Stimulated activated CD4-positive, alpha-beta T cell treated with anti-CD3 and anti-CD28 coated beads, Interleukin-2, amount 100 ng/mL, for 24 hours (primary cell): ENCODE data around the gene POLR2I.
"Not testable (repeated sequence)": the region's sequence is repeated elsewhere in the genome, so short reads cannot be mapped to it uniquely, and the experiment has no call there.

Experiments
- DNase-seq, 2 donors: peaks; one replicate each; pipeline ENCODE4 v3.0.0-alpha.2; 2020

Gene POLR2I

DNA sequence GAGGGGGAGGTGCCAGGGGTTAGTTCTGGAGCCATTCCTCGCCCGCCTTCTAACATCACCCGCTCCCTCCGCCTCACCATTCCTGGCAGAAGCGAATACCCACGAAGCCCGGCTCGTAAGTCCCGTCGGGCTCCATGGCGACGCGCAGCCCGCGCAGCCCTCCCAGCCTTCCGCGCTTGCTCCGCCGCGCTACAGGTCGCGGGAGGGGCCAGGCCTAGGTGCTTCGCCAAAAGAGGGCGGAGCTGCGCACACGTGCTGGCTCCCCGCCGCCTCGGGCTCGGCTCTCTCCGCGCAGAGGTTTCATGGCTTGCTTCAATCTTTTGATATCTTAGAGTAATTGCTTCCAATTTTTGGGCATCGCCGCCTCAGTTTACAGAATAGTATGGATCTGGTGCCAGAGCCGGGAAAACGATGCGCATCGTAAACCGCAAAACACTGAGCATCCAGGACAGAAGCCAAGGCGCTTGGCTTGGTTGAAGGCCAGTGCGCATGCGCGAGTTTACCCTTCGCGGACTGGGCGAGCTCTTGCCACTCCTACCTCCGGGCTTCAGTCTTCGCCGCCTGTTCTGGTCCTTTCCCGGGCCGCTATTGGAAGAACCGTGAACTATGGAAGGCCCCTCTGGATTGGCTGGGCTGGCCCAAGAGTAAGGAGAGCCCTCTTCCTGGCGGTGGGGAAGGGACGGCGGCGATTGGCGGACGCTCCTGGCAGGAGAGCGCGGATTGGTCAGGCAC, at the start of gene POLR2I:
POLR2I (minus strand) TSS at position 155 of the 732 bp plus-strand sequence; CDS start at position 136, 19 bp downstream.
- DNase-seq: peak; percentile 97 to 98

GRCh38 chr19:36163813-36164212, 49.1 kb upstream of the POLR2I start:
- no peak for DNase-seq

DNA sequence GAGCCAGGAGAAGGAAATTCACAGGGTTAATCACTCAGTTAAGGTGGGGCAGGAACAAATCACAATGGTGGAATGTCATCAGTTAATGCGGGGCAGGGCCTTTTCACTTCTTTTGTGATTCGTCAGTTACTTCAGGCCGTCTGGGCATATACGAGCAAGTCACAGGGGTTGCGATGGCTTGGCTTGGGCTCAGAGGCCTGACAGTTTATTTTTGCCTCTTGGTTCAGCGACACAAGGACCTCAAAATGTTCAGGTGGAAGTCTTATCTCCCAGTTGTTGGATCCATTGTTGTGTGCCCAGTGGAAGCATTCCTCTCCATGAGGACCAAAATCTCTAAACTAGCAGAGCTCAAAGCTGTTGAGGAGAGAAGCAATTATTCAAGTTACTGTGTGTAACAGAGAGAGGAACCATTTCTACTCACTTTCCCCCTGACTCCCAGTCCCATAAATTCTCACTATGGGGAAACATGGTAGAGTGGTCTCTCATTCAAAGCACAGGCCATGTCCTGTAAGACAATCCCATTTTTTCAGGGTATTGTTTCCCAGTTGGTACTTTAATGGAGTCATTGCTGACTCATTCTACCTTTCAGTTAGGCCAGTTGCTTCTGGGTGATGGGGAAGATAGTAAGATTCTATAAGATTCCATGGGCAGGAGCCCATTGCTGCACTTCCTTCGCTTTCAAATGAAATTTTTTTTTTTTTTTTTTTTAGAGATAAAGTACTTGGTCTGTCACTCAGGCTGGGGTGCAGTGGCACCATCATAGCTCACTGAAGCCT, 46.3 kb upstream of the POLR2I start:
- DNase-seq: no peak

GRCh38 chr19:36153126-36153525, 38.5 kb upstream of the POLR2I start:
- DNase-seq: no peak

- no peak for DNase-seq
Observed at GRCh38 chr19:36152352-36153091, 37.8 kb upstream of the POLR2I start, which contains the start of gene COX7A1. TSS of gene COX7A1 (minus strand) at chr19:36152447. CDS start at chr19:36152407, 40 bp downstream.

- DNase-seq: no peak
Observed at GRCh38 chr19:36152019-36152351, 37.3 kb upstream of the POLR2I start.

DNA sequence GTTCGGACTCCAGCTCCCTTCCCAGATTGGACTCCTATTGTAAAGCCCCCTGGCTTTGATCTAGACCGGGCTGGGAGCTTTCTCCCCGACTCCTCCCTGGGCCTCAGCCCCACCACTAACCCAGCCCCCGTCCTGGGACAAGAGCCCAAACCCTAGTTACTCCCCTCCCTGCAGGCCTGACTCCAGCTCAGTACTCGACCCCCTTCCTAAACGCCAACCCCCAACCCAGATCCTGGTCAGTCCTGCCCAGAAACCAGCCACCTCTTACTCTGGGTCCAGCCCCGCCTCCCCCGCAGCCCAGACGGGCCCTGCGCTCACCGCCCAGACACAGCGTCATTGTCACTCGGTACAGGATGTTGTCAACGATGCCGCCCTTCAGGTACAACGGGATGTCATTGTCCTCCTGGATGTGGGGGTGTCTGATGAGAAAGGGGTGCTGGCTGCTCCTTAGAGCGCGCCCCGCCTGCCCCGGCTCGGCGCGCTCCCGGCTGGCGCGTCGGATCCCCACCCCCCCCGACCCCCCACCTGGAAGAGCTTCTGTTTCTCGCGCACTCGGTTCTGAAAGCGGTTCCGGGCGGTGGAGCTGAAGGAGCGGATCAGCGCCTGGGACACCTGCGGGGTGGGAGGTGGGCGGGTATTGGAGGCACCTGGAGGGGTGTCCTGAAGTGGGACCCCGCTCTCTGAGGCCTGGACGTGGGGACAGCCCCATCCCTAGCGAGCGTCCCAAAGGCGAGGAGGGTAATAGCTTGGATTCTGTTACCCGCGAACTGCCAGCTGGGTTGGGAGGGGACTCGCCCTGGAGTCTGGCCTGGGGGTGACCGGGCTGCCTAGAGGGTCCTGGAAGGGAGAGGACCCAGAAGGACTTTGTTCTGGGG, 36.7 kb upstream of the POLR2I start:
- no peak for DNase-seq

DNA sequence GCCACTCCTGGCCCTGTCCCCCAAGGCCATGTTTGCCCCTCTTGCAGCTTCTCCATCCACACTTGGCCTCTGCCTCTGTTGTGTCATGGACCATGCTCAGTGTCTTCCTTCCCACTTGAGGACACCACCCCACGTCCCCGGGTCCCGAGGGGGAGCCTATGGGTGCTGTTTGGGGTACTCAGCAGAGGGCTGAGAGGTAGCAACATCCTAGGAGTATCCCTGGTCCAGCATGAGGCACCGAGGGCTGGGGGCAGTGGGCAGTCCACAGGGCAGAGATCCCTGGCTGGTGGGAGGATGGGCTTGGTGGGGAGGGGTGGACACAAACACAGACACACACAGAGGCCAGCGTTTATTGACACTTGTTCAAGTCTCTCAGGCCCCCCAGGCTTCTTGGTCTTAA, 35.9 kb upstream of the POLR2I start:
- no peak for DNase-seq

GRCh38 chr19:36149673-36150406, 35.2 kb upstream of the POLR2I start:
- no peak for DNase-seq

DNA sequence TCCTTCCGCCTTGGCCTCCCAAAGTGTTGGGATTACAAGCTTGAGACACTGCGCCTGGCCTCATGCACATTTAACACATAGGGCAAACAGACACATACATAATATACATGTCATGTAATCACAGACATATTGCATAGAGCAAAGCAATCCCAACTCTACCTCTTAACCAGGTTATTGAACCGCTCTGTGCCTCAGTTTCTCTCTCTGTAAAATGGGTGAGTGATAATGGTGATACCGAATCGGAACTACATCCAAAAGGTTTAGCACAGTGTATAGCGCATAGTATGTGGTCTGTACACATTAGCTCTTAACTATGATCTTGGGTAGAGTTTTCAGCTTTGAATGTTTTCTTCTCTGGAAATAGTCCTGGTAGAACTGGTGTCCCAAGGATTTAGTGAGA, 29.9 kb upstream of the POLR2I start:
- no peak for DNase-seq

GRCh38 chr19:36142496-36142895, 27.8 kb upstream of the POLR2I start:
- DNase-seq: no peak

DNA sequence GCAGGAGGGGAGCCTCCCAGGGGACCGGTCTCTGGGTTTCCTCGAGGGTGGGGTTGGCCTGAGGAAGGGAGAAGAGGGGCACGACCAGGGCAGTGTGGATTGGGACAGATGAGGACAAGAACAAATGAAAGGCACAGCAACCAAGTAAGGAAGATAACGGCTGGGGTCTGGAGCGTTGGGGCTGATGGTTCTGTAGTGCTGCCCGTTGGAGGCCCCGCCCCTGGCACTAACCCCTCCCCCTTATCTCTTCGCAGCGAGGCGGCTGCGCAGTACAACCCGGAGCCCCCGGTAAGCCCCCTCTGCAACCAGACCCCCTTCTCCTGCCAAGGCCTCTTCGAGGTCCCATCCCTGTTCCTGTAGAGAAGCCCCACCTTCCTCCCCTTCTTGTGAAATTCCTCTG, 27.4 kb upstream of the POLR2I start:
- DNase-seq: no peak

- DNase-seq: peak; percentile 92
Observed at GRCh38 chr19:36141039-36141927, 26.6 kb upstream of the POLR2I start.

DNA sequence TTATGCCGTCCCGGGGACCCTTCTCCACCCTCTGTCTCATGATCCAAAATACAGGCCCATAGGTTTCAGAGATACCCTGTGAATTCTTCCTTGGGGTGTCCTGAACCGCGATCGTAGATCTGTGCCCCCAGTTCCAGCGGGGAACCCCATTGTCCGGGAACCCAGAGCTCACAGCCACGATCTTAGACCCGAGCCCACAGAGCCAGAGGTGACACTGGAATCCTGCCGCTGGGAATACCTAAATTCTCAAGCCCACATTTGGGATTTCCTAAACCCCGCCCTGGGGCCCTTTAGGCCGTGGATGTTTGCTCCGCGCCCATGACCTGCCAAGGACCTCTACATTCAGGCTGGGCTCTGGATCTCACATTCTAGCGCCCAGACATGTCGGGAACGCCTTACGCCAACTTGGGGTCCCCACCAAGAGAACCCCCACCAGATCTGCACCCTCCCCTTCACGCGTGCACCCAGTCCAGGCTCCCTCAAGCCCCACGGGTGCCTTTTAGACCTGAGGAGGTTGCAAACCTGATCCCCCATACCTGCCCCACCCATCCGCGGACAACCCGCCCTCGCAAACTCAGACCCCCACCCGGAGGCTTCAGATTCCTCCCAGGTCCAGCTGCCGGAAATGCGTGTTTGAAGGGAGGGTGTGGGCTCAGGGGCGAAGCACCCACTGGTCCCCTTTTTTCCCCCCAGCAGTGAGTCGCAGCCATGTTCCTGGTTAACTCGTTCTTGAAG, 25.8 kb upstream of the POLR2I start:
- DNase-seq: peak; percentile 42 to 58

- DNase-seq: peak; percentile 92 to 96
Observed at GRCh38 chr19:36139473-36140303, 25.0 kb upstream of the POLR2I start, which contains the start of gene CAPNS1. TSS of gene CAPNS1 (plus strand) at chr19:36140066. CDS start at chr19:36141012, 946 bp downstream.

DNA sequence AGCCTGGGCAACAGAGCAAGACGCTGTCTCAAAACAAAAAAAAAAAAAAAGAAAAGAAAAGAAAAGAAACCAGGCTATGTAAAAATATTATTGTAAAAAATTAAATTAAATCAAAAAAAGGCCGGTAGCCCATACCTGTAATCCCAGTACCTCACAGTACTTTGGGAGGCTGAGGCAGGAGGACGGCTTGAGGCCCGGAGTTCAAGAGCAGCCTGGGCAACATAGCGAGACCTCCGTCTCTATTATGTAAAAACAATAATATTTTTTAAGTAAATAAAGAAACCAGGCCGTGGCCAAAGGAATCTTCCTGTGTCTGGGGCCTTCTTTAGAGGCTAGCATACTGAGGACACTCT, 24.4 kb upstream of the POLR2I start:
- no peak for DNase-seq

DNA sequence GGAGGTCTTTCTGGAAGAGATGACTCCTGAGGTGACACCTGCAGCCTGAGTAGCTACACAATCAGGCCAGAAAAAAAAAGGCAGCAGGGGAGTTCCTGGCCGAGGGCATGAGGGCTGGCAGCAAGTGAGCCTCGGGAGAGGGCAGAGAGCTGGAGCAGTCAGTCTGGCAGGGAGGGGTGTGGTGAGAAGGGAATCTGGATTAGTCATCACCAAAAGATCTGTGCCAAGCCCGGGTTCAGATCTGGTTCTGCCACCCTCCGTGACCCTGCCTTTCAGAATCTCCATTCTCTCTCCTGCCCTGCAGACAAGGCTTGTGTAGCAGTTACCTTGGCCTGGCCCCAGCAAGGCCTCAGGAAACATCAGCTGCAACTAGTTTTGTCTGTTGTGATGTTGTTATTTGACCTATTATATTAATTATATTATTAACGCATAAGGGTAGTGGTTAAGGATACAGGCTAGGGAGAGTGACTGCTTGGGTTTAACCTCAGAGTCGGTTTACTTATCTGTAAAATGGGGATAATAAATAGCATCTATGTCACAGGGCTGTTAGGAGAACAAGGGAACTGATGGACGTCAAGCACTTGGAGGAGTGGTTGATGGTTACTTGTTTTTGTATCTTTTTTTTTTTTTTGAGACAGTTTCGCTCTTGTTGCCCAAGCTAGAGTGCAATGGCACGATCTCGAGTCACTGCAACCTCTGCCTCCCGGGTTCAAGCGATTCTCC, 22.4 kb upstream of the POLR2I start:
- DNase-seq: no peak

DNA sequence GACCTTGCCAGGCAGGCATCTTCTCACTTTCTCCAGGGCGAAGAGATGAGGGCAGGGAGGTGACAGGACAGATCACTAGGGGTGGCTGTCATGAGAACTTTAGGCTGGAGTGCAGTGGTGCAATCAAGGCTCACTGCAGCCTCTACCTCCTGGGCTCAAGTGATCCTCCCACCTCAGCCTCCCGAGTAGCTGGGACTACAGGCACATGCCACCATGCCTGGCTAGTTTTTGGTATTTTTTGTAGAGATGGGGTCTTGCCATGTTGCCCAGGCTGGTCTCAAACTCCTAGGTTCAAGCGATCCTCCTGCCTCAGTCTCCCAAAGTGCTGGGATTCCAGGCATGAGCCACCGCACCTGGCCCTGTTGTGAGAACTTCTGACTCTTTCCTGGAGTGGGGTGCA, 20.2 kb upstream of the POLR2I start:
- not testable (repeated sequence) for DNase-seq
